SK-N-SH (cell line): ENCODE data around the gene MAN1A1. TPM values are rescaled to one million over a fixed set of nuclear protein-coding genes. Genes with fewer than 3 reads are reported as not detected.

ENCODE experiments used
- CTCF ChIA-PET: fragments of 300-600, 350-600 bp; formaldehyde crosslinking; extraction: SDS; loops from one replicate; lab custom pipeline; 2021; lab: Yijun Ruan, JAX
- POLR2A ChIA-PET: fragments of 350-600 bp; sonication (Branson Sonifier 250); formaldehyde crosslinking; extraction: SDS; loops from one replicate; lab custom pipeline; 2020; ENCODE audit warnings: antibody characterized with exemption, inconsistent platforms; lab: Yijun Ruan, JAX
- DNase-seq: peaks from one replicate; pipeline ENCODE4 v3.0.0; 2012
- H2AFZ ChIP-seq: fragments of 200-600 bp; sonication (generic); 2 replicates; pipeline ENCODE4 v1.8.1; 2016; ENCODE audit warnings: antibody characterized with exemption, mild to moderate bottlenecking, low read depth
- H3F3A ChIP-seq: fragments of 200-600 bp; sonication (generic); replicated peaks from 2 replicates; pipeline ENCODE3; 2016; ENCODE audit warnings: antibody characterized with exemption, mild to moderate bottlenecking; ENCODE audit not compliant: insufficient read depth
- H3K27ac ChIP-seq, 2 experiments: fragments of 200-500 bp in 1 of 2; fragments of 200-600 bp in 1 of 2; sonication (Bioruptor generic) in 1 of 2; sonication (generic), shearing (Covaris generic) in 1 of 2; 2 replicates each; pipeline versions ENCODE4 v1.5.1 to v1.6.1; 2014 to 2016; ENCODE audit warnings: low read depth in 2 of 2, inconsistent platforms in 1 of 2, low read length in 1 of 2, mild to moderate bottlenecking in 1 of 2, mixed read lengths in 1 of 2
- H3K27me3 ChIP-seq: fragments of 200-600 bp; sonication (generic), shearing (Covaris generic); 2 replicates; pipeline ENCODE4 v1.6.1; 2016; ENCODE audit warnings: mixed run types; ENCODE audit not compliant: insufficient read depth
- H3K36me3 ChIP-seq, 2 experiments: fragments of 200-500 bp in 1 of 2; fragments of 200-600 bp in 1 of 2; sonication (Bioruptor generic) in 1 of 2; sonication (generic) in 1 of 2; replicated peaks in 1 of 2; 2 replicates each; pipeline versions ENCODE3 to v1.5.1; 2014 to 2016; ENCODE audit warnings: low read length in 1 of 2, mild to moderate bottlenecking in 1 of 2; ENCODE audit not compliant: insufficient read depth in 2 of 2, control insufficient read depth in 1 of 2
- H3K4me1 ChIP-seq, 2 experiments: fragments of 200-500 bp in 1 of 2; fragments of 200-600 bp in 1 of 2; sonication (Bioruptor generic) in 1 of 2; sonication (generic), shearing (Covaris generic) in 1 of 2; 2 replicates each; pipeline versions ENCODE4 v1.5.1 to v1.6.1; 2014 to 2016; ENCODE audit warnings: low read depth in 1 of 2, low read length in 1 of 2, mixed run types in 1 of 2; ENCODE audit not compliant: insufficient read depth in 2 of 2, control insufficient read depth in 1 of 2
- H3K4me2 ChIP-seq: fragments of 200-600 bp; sonication (generic), shearing (Covaris generic); 2 replicates; pipeline ENCODE4 v1.6.1; 2017; ENCODE audit warnings: mixed run types
- H3K4me3 ChIP-seq, 2 experiments: fragments of 200-500 bp in 1 of 2; fragments of 200-600 bp in 1 of 2; sonication (Bioruptor generic) in 1 of 2; sonication (generic), shearing (Covaris generic) in 1 of 2; 2 replicates each; pipeline versions ENCODE4 v1.5.1 to v1.8.1; 2014 to 2016; ENCODE audit warnings: low read depth in 2 of 2, inconsistent platforms in 1 of 2, low read length in 1 of 2, mild to moderate bottlenecking in 1 of 2, mixed read lengths in 1 of 2, moderate library complexity in 1 of 2
- H3K79me2 ChIP-seq: fragments of 200-600 bp; sonication (generic); 2 replicates; pipeline ENCODE4 v1.8.1; 2017; ENCODE audit warnings: mild to moderate bottlenecking; ENCODE audit not compliant: insufficient read depth
- H3K9ac ChIP-seq: fragments of 200-600 bp; sonication (generic); 2 replicates; pipeline ENCODE4 v1.6.1; 2017; ENCODE audit warnings: mixed run types
- H3K9me2 ChIP-seq: fragments of 200-600 bp; sonication (generic); 2 replicates; pipeline ENCODE4 v1.6.1; 2017; ENCODE audit warnings: mixed run types
- H3K9me3 ChIP-seq: fragments of 200-600 bp; sonication (generic); 2 replicates; pipeline ENCODE4 v1.6.1; 2017; ENCODE audit warnings: mixed run types, mild to moderate bottlenecking, moderate library complexity
- H4K20me1 ChIP-seq: fragments of 200-600 bp; sonication (generic); 2 replicates; pipeline ENCODE4 v1.6.1; 2017; ENCODE audit warnings: mild to moderate bottlenecking, mixed run types; ENCODE audit not compliant: insufficient read depth
- CHD2 ChIP-seq: fragments of 150-350 bp; IDR thresholded peaks from 2 replicates; pipeline ENCODE4 v1.6.1; 2018; ENCODE audit warnings: low read length; ENCODE audit not compliant: partially characterized antibody
- CTCF ChIP-seq: fragments of 200-600 bp; sonication (generic); IDR thresholded peaks from 2 replicates; pipeline ENCODE4 v1.6.1; 2017; ENCODE audit warnings: antibody characterized with exemption, mild to moderate bottlenecking, moderate library complexity
- EP300 ChIP-seq, 2 experiments: IDR thresholded peaks; 2 replicates each; pipeline versions ENCODE4 v1.4.0 to v1.6.1; 2012; ENCODE audit warnings: borderline replicate concordance in 1 of 2, low read depth in 1 of 2, low read length in 1 of 2
- EZH2phosphoT487 ChIP-seq: fragments of 200-600 bp; sonication (generic); IDR thresholded peaks from 2 replicates; pipeline ENCODE4 v1.6.1; 2017; ENCODE audit warnings: low read depth, mixed run types, mild to moderate bottlenecking, antibody characterized with exemption, moderate library complexity, borderline replicate concordance
- FOXJ3 ChIP-seq: sonication (generic); formaldehyde crosslinking; IDR thresholded peaks from 2 replicates; pipeline ENCODE4 v1.5.1; 2020; ENCODE audit warnings: mild to moderate bottlenecking, missing genetic modification reagents
- FOXM1 ChIP-seq: IDR thresholded peaks from 2 replicates; pipeline ENCODE4 v1.4.0; 2012; ENCODE audit warnings: low read depth, mild to moderate bottlenecking
- JUND ChIP-seq: IDR thresholded peaks from 2 replicates; pipeline ENCODE4 v1.4.0; 2012
- MAX ChIP-seq: IDR thresholded peaks from 2 replicates; pipeline ENCODE4 v1.4.0; 2012; ENCODE audit warnings: low read depth
- MXI1 ChIP-seq: IDR thresholded peaks from 2 replicates; pipeline ENCODE4 v1.6.1; 2012; ENCODE audit warnings: mild to moderate bottlenecking, low read depth, low read length, improper control_type of control experiment
- NRF1 ChIP-seq: IDR thresholded peaks from 2 replicates; pipeline ENCODE4 v1.6.1; 2012; ENCODE audit warnings: low read depth, mild to moderate bottlenecking, low read length
- POLR2AphosphoS5 ChIP-seq: IDR thresholded peaks from 2 replicates; pipeline ENCODE4 v1.6.1; 2012; ENCODE audit warnings: low read depth, low read length
- RCOR1 ChIP-seq: fragments of 150-350 bp; IDR thresholded peaks from 2 replicates; pipeline ENCODE4 v1.6.1; 2017; ENCODE audit warnings: antibody characterized with exemption, low read length
- RFX5 ChIP-seq: IDR thresholded peaks from 2 replicates; pipeline ENCODE4 v1.6.1; 2012; ENCODE audit warnings: mild to moderate bottlenecking, improper control_type of control experiment, low read length
- RXRA ChIP-seq: IDR thresholded peaks from 2 replicates; pipeline ENCODE4 v1.4.0; 2012; ENCODE audit warnings: low read depth, mild to moderate bottlenecking, borderline replicate concordance
- SIN3A ChIP-seq: IDR thresholded peaks from 2 replicates; pipeline ENCODE4 v1.6.1; 2012; ENCODE audit warnings: low read depth, mild to moderate bottlenecking, low read length, moderate library complexity, borderline replicate concordance
- SMC3 ChIP-seq: IDR thresholded peaks from 2 replicates; pipeline ENCODE4 v1.6.1; 2012; ENCODE audit warnings: low read depth, low read length, improper control_type of control experiment
- TAF1 ChIP-seq: IDR thresholded peaks from 2 replicates; pipeline ENCODE4 v1.6.1; 2012; ENCODE audit warnings: low read depth, mild to moderate bottlenecking, low read length, moderate library complexity, borderline replicate concordance
- TEAD4 ChIP-seq: IDR thresholded peaks from 2 replicates; pipeline ENCODE4 v1.4.0; 2012; ENCODE audit warnings: mild to moderate bottlenecking, borderline replicate concordance; ENCODE audit not compliant: insufficient read depth
- USF1 ChIP-seq: IDR thresholded peaks from 2 replicates; pipeline ENCODE4 v1.4.0; 2012; ENCODE audit warnings: low read depth, borderline replicate concordance
- WGBS: methylation state at CpG from one replicate; pipeline ENCODE4 v1.1.6; 2017; ENCODE audit warnings: low lambda C conversion rate; 5-methylcytosine and 5-hydroxymethylcytosine counted together
- polyA plus RNA-seq, 3 experiments: library from polyadenylated mRNA; depleted of rRNA; stranded (reverse); fragments of >200 nt; gene quantifications; 2 replicates each; pipeline ENCODE4 v1.2.3, GENCODE V29; 2012

MAN1A1 gene
- polyA plus RNA-seq, 1 of the 3 experiments (the other 2 are of a cell fraction) = 28.0 TPM

GRCh38 chr6:119183457-119183856, 166.1 kb downstream of the MAN1A1 start:
- no peaks in the 10 kb centered on the region for H3K9me3 ChIP-seq
- WGBS = 95% methylated on average over 1 of the region's 1 CpG
- H3K27me3 ChIP-seq = no peaks in the 10 kb centered on the region
- no peaks in the 10 kb centered on the region for H3K79me2 ChIP-seq
- H4K20me1 ChIP-seq = no peaks in the 10 kb centered on the region
- peaks cover 7 to 43% of the 10 kb centered on the region in 2 experiments for H3K36me3 ChIP-seq
- H3K9ac ChIP-seq = no peak overlapping the region
- no peak overlapping the region for H3K4me2 ChIP-seq
- CTCF ChIA-PET = interaction anchor here (0.9 to 2.1 kb wide), 2 partner anchors 35 to 54 kb away, joined by 3 to 4 read pairs; no protein-coding TSS in a partner anchor
- no peak overlapping the region for H2AFZ ChIP-seq
- no peak for DNase-seq
- no peak overlapping the region for H3K27ac ChIP-seq
- no peak overlapping the region for H3K4me3 ChIP-seq
- POLR2A ChIA-PET = no interaction called here
- no peaks in the 10 kb centered on the region for H3F3A ChIP-seq
- TF ChIP-seq CTCF (no peak), POLR2AphosphoS5 (no peak), FOXJ3 (CRISPR knock-in tag) (no peak), SMC3 (no peak), RCOR1 (no peak), TAF1 (no peak), MXI1 (no peak), SIN3A (no peak), USF1 (no peak), EP300 (IDR thresholded peaks at IDR 0.05; ENCODE audit: borderline replicate concordance in 1 of 2, low read depth in 1 of 2, low read length in 1 of 2) (no peak), RXRA (no peak), NRF1 (no peak), RFX5 (no peak), CHD2 (no peak), FOXM1 (no peak), TEAD4 (no peak), JUND (no peak), EZH2phosphoT487 (no peak), MAX (no peak)
- peaks cover 0 to 2% of the 10 kb centered on the region in 2 experiments; a peak in 2 of 4 replicates for H3K4me1 ChIP-seq
- no peaks in the 10 kb centered on the region for H3K9me2 ChIP-seq
